CD4-positive, alpha-beta T cell (primary cell): ENCODE measurements around the gene ALDOC. TPM values are rescaled to one million over a fixed set of nuclear protein-coding genes. Genes with fewer than 3 reads are reported as not detected.
A peak's percentile ranks its signal among the peaks of the same experiment; 100 is the strongest.

ENCODE experiments used
- ATAC-seq: fragments of 200-7000 bp; cut with Tn5 transposase; one replicate; pipeline ENCODE4 v1.10.0; 2022; ENCODE audit warnings: mild to moderate bottlenecking; ENCODE audit not compliant: poor library complexity
- CTCF ChIA-PET: fragments of 350-600 bp; sonication (Branson Sonifier 250); formaldehyde crosslinking; loops from one replicate; lab custom pipeline; 2021; ENCODE audit warnings: antibody characterized with exemption, inconsistent platforms; lab: Charles Lee
- POLR2A ChIA-PET: fragments of 350-600 bp; sonication (Branson Sonifier 250); formaldehyde crosslinking; loops from one replicate; lab custom pipeline; 2021; ENCODE audit warnings: antibody characterized with exemption, inconsistent platforms; lab: Charles Lee
- DNase-seq, 14 experiments: peaks; one replicate each; pipeline ENCODE4 v3.0.0-alpha.2; 2013 to 2020; ENCODE audit warnings: mixed read lengths in 2 of 14
- H3K27ac ChIP-seq, 2 donors: one replicate each; pipeline versions ENCODE4 v1.5.1 to v1.7.0; 2013; ENCODE audit warnings: low read length in 2 of 2, low read depth in 1 of 2, mild to moderate bottlenecking in 1 of 2
- H3K27me3 ChIP-seq, 2 experiments: 1 replicate in 1 of 2; 2 replicates in 1 of 2; pipeline versions ENCODE4 v1.6.1 to v1.7.0; 2013; ENCODE audit warnings: low read length in 2 of 2, control low read depth in 1 of 2, mild to moderate bottlenecking in 1 of 2, moderate library complexity in 1 of 2; ENCODE audit not compliant: insufficient read depth in 2 of 2, control insufficient read depth in 1 of 2
- H3K36me3 ChIP-seq: one replicate; pipeline ENCODE4 v1.6.1; 2013; ENCODE audit warnings: low read length, control low read depth; ENCODE audit not compliant: insufficient read depth
- H3K4me1 ChIP-seq: one replicate; pipeline ENCODE4 v1.6.1; 2013; ENCODE audit warnings: low read length, control low read depth; ENCODE audit not compliant: insufficient read depth
- H3K4me3 ChIP-seq: one replicate; pipeline ENCODE4 v1.5.1; 2013; ENCODE audit warnings: mild to moderate bottlenecking, low read length, moderate library complexity
- H3K9me3 ChIP-seq, 2 experiments: 1 replicate in 1 of 2; 2 replicates in 1 of 2; pipeline versions ENCODE4 v1.6.1 to v1.7.0; 2013; ENCODE audit warnings: low read length in 2 of 2, mild to moderate bottlenecking in 2 of 2, control low read depth in 1 of 2, moderate library complexity in 1 of 2; ENCODE audit not compliant: control insufficient read depth in 1 of 2, insufficient read depth in 1 of 2
- H3K27ac Mint-ChIP-seq: one replicate; pipeline ENCODE4 v1.8.0; 2020; ENCODE audit warnings: mixed read lengths
- H3K27me3 Mint-ChIP-seq: one replicate; pipeline ENCODE4 v1.8.0; 2021; ENCODE audit warnings: mixed read lengths
- H3K36me3 Mint-ChIP-seq: one replicate; pipeline ENCODE4 v1.8.0; 2021; ENCODE audit warnings: low read depth, mixed read lengths
- H3K4me1 Mint-ChIP-seq: one replicate; pipeline ENCODE4 v1.8.0; 2021; ENCODE audit warnings: low read depth, mixed read lengths
- H3K4me3 Mint-ChIP-seq: one replicate; pipeline ENCODE4 v1.8.0; 2020; ENCODE audit warnings: mild to moderate bottlenecking, mixed read lengths
- H3K9me3 Mint-ChIP-seq: one replicate; pipeline ENCODE4 v1.8.0; 2020; ENCODE audit warnings: mixed read lengths
- CTCF ChIP-seq: fragments of 200-600 bp; IDR thresholded peaks from one replicate; pipeline ENCODE4 v1.8.0; 2022; ENCODE audit warnings: antibody characterized with exemption, mild to moderate bottlenecking
- intact Hi-C, 2 experiments: fragments of 100-400 bp; cut with DNase I in 1 of 2; cut with micrococcal nuclease in 1 of 2; formaldehyde crosslinking; loops; one replicate each; pipeline versions ENCODE4 v1.15.1 to v1.9.0; 2023 to 2025; cut with DNase I, micrococcal nuclease
- total RNA-seq, 174 experiments: library from RNA in 2 of 174; stranded (reverse) in 2 of 174; gene quantifications; one replicate each; pipeline ENCODE4 v1.2.3 and lab custom pipeline; 2021 to 2026

The ALDOC gene
- total RNA-seq, 2 experiments from 2014 or later: 21.8 to 22.7 TPM

GRCh38 chr17:28551421-28552175 lies 25.1 kb downstream of the ALDOC start:
- ChIA-PET CTCF (interaction anchor here (0.9 kb wide), 1 partner anchor 11 kb away, joined by 4 read pairs; no protein-coding TSS in a partner anchor), POLR2A (interaction anchor here (1.3 to 7.4 kb wide), 4 partner anchors 20 to 93 kb away, joined by 4 to 63 read pairs (median 8); partner anchors contain the start of genes ALDOC, BLTP2 and PIGS)
- intact Hi-C loops: loop anchor here (1.0 to 2.0 kb wide), 3 partner anchors 20 to 25 kb away; partner anchors contain the start of genes ALDOC (in 2 of the 2) and PIGS (in 1 of the 2)
- no peaks in the 10 kb centered on the region for H3K9me3 ChIP-seq
- Mint-ChIP-seq H3K36me3 (peaks cover 52% of the 10 kb centered on the region), H3K4me3 (peak overlapping the region; percentile 94), H3K27ac (peak overlapping the region; percentile 93), H3K9me3 (no peaks in the 10 kb centered on the region), H3K27me3 (no peaks in the 10 kb centered on the region), H3K4me1 (peaks cover 55% of the 10 kb centered on the region)
- no peaks in the 10 kb centered on the region for H3K27me3 ChIP-seq
- peaks cover 59% of the 10 kb centered on the region for H3K4me1 ChIP-seq
- no peak for TF ChIP-seq CTCF
- DNase-seq (peak in 2 of 14 experiments; percentile 22 to 38), ATAC-seq (no peak)
- H3K36me3 ChIP-seq: peaks cover 44% of the 10 kb centered on the region
- peak overlapping the region; percentile 48 to 76 for H3K27ac ChIP-seq
- H3K4me3 ChIP-seq: peak overlapping the region; percentile 54

GRCh38 chr17:28550858-28551257 lies 25.8 kb downstream of the ALDOC start:
- Mint-ChIP-seq H3K27ac (peak overlapping the region; percentile 93), H3K4me3 (peak overlapping the region; percentile 94), H3K9me3 (no peaks in the 10 kb centered on the region), H3K4me1 (peaks cover 55% of the 10 kb centered on the region), H3K27me3 (no peaks in the 10 kb centered on the region), H3K36me3 (peaks cover 44% of the 10 kb centered on the region)
- H3K9me3 ChIP-seq: no peaks in the 10 kb centered on the region
- H3K27ac ChIP-seq: peak overlapping the region; percentile 76 to 94
- peaks cover 59% of the 10 kb centered on the region for H3K4me1 ChIP-seq
- peak in 1 of 14 experiments; percentile 19 for DNase-seq
- TF ChIP-seq CTCF: no peak
- peaks cover 44% of the 10 kb centered on the region for H3K36me3 ChIP-seq
- intact Hi-C loops: loop anchor here in 1 of 2 experiments (1.0 kb wide), 1 partner anchor 48 kb away; the partner anchor contains the start of gene SPAG5
- no peaks in the 10 kb centered on the region for H3K27me3 ChIP-seq
- no peak for ATAC-seq
- no peak overlapping the region for H3K4me3 ChIP-seq
- ChIA-PET POLR2A (interaction anchor here (0.8 to 7.4 kb wide), 5 partner anchors 21 to 161 kb away, joined by 3 to 63 read pairs (median 5); partner anchors contain the start of genes ALDOC, BLTP2, PIGS and PROCA1), CTCF (no interaction called here)

GRCh38 chr17:28549236-28550132 lies 27.2 kb downstream of the ALDOC start:
- intact Hi-C loops: loop anchor here (1.0 to 10.0 kb wide), 7 partner anchors 21 to 165 kb away; partner anchors contain the start of genes SPAG5 (in 2 of the 2), PIGS (in 1 of the 2) and RSKR (in 1 of the 2)
- Mint-ChIP-seq H3K4me1 (peaks cover 55% of the 10 kb centered on the region), H3K27me3 (no peaks in the 10 kb centered on the region), H3K36me3 (peaks cover 31% of the 10 kb centered on the region), H3K9me3 (no peaks in the 10 kb centered on the region), H3K4me3 (peak overlapping the region; percentile 76), H3K27ac (peak overlapping the region; percentile 93)
- no peak for TF ChIP-seq CTCF
- ATAC-seq (peak; percentile 83), DNase-seq (peak; percentile 25 to 92 (median 55))
- POLR2A ChIA-PET: interaction anchor here (0.6 to 7.4 kb wide), 6 partner anchors 16 to 162 kb away, joined by 3 to 63 read pairs (median 5); partner anchors contain the start of genes ALDOC, PIGS, PROCA1 and SPAG5
- H3K36me3 ChIP-seq: peaks cover 31% of the 10 kb centered on the region
- CTCF ChIA-PET: interaction anchor here (0.9 to 1.3 kb wide), 4 partner anchors 22 to 50 kb away, joined by 3 to 4 read pairs (median 4); partner anchors contain the start of genes ALDOC and PIGS
- H3K4me3 ChIP-seq: no peak overlapping the region
- no peaks in the 10 kb centered on the region for H3K9me3 ChIP-seq
- peak overlapping the region; percentile 76 to 94 for H3K27ac ChIP-seq
- H3K27me3 ChIP-seq: no peaks in the 10 kb centered on the region
- H3K4me1 ChIP-seq: peaks cover 59% of the 10 kb centered on the region
